T-helper 2 cell treated with Interferon-gamma antibody and Interleukin-4, amounts not matched to agents 5 μg/mL and 100 μg/mL, for 36 hours (primary cell): ENCODE data around the gene SOCS2.
A peak's percentile ranks its signal among the peaks of the same experiment; 100 is the strongest.

Experiments used
- DNase-seq: peaks from one replicate; pipeline ENCODE4 v3.0.0; 2021; ENCODE audit warnings: low spot score
- H3K27ac Mint-ChIP-seq: one replicate; pipeline ENCODE4 v1.8.0; 2021; ENCODE audit warnings: mild to moderate bottlenecking, mixed read lengths
- H3K27me3 Mint-ChIP-seq: one replicate; pipeline ENCODE4 v1.8.0; 2021; ENCODE audit warnings: low read depth, mixed read lengths
- H3K36me3 Mint-ChIP-seq: one replicate; pipeline ENCODE4 v1.8.0; 2021; ENCODE audit warnings: low read depth, mixed read lengths
- H3K4me1 Mint-ChIP-seq: one replicate; pipeline ENCODE4 v1.8.0; 2021; ENCODE audit warnings: low read depth, mixed read lengths
- H3K4me3 Mint-ChIP-seq: one replicate; pipeline ENCODE4 v1.8.0; 2022; ENCODE audit warnings: mild to moderate bottlenecking, moderate library complexity, mixed read lengths
- H3K9me3 Mint-ChIP-seq: one replicate; pipeline ENCODE4 v1.8.0; 2021; ENCODE audit warnings: mixed read lengths

Gene SOCS2

DNA sequence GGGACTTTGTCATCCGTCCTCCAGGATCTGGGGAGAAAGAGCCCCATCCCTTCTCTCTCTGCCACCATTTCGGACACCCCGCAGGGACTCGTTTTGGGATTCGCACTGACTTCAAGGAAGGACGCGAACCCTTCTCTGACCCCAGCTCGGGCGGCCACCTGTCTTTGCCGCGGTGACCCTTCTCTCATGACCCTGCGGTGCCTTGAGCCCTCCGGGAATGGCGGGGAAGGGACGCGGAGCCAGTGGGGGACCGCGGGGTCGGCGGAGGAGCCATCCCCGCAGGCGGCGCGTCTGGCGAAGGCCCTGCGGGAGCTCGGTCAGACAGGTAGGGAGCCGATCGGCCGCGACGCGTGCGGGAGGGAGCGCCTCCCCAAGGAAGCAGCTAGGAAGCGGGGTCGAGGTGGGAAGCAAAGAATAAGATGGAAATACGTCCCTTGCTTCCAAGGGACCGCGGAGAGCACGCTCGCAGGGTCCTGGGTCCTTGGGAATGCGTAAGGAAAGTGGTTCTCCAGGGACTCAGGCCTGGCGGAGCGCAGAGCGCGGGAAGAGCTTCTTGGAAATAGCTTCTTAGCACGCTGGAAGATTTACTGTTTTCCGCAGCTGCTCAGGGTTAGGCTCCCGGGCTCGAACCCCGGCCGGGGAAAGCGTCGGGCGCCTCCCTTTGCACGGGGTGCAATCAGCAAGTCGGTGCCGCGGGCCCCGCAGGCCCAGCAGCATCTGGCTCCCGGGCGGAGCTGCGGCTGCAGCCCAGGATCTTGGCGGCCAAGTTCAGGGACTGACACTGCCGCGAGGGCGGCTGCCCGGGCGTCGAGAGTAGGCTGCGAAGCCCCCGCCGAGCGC, 457 bp downstream of the SOCS2 start:
- Mint-ChIP-seq H3K4me3 (peak overlapping the region; percentile 98), H3K36me3 (peaks cover 41% of the 10 kb centered on the region), H3K27ac (peak overlapping the region; percentile 95), H3K4me1 (peaks cover 28% of the 10 kb centered on the region), H3K27me3 (peaks cover 21% of the 10 kb centered on the region), H3K9me3 (no peaks in the 10 kb centered on the region)
- no peak for DNase-seq

DNA sequence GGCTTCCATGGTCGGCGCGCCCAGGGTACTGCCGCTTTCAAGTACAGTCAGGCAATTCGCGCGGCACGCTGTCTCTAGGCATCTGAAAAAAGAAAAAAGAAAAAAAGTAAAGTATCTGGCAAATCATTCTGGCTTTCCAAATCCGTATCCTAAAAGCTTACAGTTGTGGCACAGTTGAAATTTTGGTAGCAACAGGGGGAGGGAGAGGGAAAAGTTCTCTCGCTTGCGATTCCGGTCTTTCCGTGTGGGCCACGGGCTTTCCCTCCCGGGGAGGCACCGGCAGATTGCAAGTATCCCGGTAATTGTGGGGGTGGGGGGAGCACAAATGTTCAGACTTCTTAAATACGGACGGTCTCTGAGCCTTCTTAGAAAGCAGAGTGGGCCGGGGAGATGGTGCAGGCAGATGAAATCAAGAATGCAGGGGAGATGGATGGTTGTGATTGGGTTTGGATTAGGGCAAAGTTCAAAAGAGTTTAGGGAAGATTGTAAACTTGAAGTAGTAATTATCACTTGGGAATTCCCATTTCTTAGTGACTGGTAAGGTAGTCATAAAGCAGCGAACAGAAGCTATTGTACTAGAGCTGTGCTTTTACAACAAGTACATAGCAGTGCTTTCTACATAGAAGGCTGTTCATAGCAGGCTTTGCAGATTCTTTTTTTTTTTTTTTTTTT, 1.2 kb downstream of the SOCS2 start:
- H3K36me3 Mint-ChIP-seq = peaks cover 45% of the 10 kb centered on the region
- H3K4me3 Mint-ChIP-seq = peak overlapping the region; percentile 98
- H3K4me1 Mint-ChIP-seq = peaks cover 26% of the 10 kb centered on the region
- peak; percentile 13 for DNase-seq
- H3K27ac Mint-ChIP-seq = peak overlapping the region; percentile 8
- peaks cover 18% of the 10 kb centered on the region for H3K27me3 Mint-ChIP-seq
- no peaks in the 10 kb centered on the region for H3K9me3 Mint-ChIP-seq

DNA sequence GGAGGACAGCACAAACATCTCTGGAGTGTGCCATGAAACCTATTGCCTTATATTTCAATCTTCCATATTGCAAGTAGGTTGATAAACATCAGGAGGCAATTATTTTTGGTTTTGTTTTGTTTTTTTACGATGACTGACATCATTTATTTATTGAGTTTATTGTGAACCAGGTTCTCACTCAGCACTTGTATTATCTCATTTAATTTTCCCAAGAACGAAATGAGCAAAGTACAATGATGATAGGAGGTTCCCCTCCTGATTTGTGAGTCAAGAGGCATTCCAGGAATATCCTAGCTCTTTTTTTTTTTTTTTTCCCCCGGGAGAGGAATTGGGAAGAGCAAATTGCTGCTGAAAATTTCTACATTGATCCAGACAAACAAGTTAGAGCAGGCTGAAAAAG, 4.7 kb downstream of the SOCS2 start:
- H3K4me3 Mint-ChIP-seq = no peak overlapping the region
- peaks cover 65% of the 10 kb centered on the region for H3K36me3 Mint-ChIP-seq
- H3K9me3 Mint-ChIP-seq = no peaks in the 10 kb centered on the region
- H3K4me1 Mint-ChIP-seq = peaks cover 28% of the 10 kb centered on the region
- no peak for DNase-seq
- H3K27me3 Mint-ChIP-seq = peaks cover 22% of the 10 kb centered on the region
- H3K27ac Mint-ChIP-seq = no peak overlapping the region

DNA sequence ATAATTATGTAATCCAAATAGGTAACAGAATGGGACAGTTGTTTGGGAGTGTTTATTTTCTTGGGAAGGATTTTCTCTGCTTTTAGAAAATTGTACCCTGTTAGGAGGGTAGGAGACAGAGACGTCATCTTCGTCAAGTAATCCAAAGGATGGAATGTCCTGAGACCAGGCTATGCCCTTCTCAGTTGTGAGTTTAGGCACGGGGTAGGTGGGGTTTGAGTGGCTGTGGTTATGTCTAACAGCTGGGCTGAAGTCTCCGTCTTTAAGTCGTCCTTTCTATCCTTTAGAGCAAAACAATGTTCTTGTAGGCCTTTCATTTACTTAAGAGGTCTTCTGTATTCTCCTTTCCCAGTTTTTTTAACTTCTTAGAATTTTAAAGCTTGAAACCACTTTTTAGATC, 5.7 kb downstream of the SOCS2 start:
- peaks cover 58% of the 10 kb centered on the region for H3K36me3 Mint-ChIP-seq
- H3K4me1 Mint-ChIP-seq = peaks cover 23% of the 10 kb centered on the region

DNA sequence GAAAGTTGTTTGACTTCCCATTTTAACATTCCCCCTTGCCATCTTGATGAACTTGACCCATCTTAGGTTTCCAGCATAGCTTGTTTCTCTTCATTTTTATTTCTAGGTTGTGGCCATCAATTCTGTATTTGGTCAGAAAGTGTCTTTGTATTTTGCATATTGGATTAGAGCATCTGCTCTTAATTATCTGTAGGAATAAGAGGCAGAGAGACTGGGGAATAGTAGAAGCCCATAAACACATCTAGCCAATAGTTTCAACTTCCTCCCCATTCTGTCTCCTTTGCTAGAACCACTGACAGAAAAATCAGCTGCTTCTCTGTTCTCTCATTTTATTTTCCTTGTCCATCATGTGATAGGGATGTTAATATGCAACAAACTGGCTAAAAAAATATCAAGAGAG, 8.2 kb downstream of the SOCS2 start:
- Mint-ChIP-seq H3K36me3 (peaks cover 39% of the 10 kb centered on the region), H3K9me3 (no peaks in the 10 kb centered on the region), H3K27me3 (peaks cover 23% of the 10 kb centered on the region), H3K27ac (no peak overlapping the region), H3K4me3 (no peak overlapping the region), H3K4me1 (peaks cover 15% of the 10 kb centered on the region)
- DNase-seq = no peak

More for the DNA sequence above, 5.7 kb downstream of the SOCS2 start:
- Mint-ChIP-seq H3K27me3 (peaks cover 17% of the 10 kb centered on the region), H3K4me3 (no peak overlapping the region), H3K27ac (no peak overlapping the region), H3K9me3 (no peaks in the 10 kb centered on the region)
- no peak for DNase-seq

GRCh38 chr12:93581370-93581769, 8.9 kb downstream of the SOCS2 start:
- Mint-ChIP-seq H3K27ac (no peak overlapping the region), H3K4me3 (no peak overlapping the region), H3K27me3 (peaks cover 23% of the 10 kb centered on the region), H3K36me3 (peaks cover 35% of the 10 kb centered on the region), H3K9me3 (no peaks in the 10 kb centered on the region), H3K4me1 (peaks cover 15% of the 10 kb centered on the region)
- no peak for DNase-seq

GRCh38 chr12:93582351-93582750, 9.9 kb downstream of the SOCS2 start:
- H3K9me3 Mint-ChIP-seq = no peaks in the 10 kb centered on the region
- peaks cover 9% of the 10 kb centered on the region for H3K4me1 Mint-ChIP-seq
- peaks cover 27% of the 10 kb centered on the region for H3K36me3 Mint-ChIP-seq

GRCh38 chr12:93583627-93584392, 11.3 kb downstream of the SOCS2 start:
- Mint-ChIP-seq H3K27ac (no peak overlapping the region), H3K27me3 (peaks cover 23% of the 10 kb centered on the region), H3K4me1 (peaks cover 12% of the 10 kb centered on the region), H3K36me3 (peaks cover 20% of the 10 kb centered on the region), H3K9me3 (no peaks in the 10 kb centered on the region), H3K4me3 (no peak overlapping the region)
- DNase-seq = no peak

More at GRCh38 chr12:93582351-93582750, 9.9 kb downstream of the SOCS2 start:
- Mint-ChIP-seq H3K4me3 (no peak overlapping the region), H3K27ac (no peak overlapping the region), H3K27me3 (peaks cover 23% of the 10 kb centered on the region)
- DNase-seq = no peak

GRCh38 chr12:93585247-93585646, 12.8 kb downstream of the SOCS2 start:
- Mint-ChIP-seq H3K36me3 (peaks cover 9% of the 10 kb centered on the region), H3K27ac (no peak overlapping the region), H3K9me3 (no peaks in the 10 kb centered on the region), H3K4me1 (peaks cover 10% of the 10 kb centered on the region), H3K4me3 (no peak overlapping the region), H3K27me3 (peaks cover 35% of the 10 kb centered on the region)
- no peak for DNase-seq

DNA sequence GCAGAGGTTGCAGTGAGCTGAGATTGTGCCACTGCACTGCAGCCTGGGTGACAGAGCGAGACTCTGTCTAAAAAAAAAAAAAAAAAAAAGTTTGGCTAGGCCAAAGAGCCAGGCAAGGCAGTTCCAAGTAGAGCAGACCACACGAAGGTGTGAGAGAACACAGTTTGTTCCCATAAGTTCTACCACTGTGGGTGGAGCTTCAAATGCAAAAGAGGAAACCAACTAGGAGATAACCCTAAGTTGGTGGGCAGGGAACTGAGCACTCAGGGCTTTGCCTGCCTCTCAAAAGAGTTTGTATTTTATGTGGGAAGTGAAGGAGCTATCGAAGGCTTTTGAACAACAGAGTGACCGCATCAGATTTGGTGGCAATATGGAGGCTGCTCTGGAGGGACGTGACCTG, 15.1 kb downstream of the SOCS2 start:
- no peak overlapping the region for H3K27ac Mint-ChIP-seq
- DNase-seq = no peak
- peaks cover 46% of the 10 kb centered on the region for H3K27me3 Mint-ChIP-seq
- no peaks in the 10 kb centered on the region for H3K9me3 Mint-ChIP-seq
- H3K4me3 Mint-ChIP-seq = no peak overlapping the region
- peaks cover 26% of the 10 kb centered on the region for H3K4me1 Mint-ChIP-seq
- H3K36me3 Mint-ChIP-seq = no peaks in the 10 kb centered on the region

DNA sequence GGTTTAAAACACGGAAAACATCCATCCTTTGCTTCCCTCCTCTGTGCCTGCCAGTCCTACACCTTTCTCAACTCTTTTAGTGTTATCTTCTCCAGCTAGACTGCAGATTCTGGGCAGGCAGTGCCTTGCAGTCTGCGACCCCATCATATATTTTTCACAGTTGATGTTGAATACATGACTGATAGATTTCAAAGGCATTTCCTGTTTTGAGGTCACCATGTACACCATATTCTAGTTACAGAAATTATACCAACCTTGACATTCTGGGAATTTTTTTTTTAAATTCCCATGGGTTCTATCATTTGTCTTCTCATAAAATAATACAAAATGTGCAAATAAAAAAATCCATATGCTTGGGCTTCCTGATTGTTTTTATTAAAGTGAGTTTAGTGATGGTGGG, 16.6 kb downstream of the SOCS2 start:
- DNase-seq = no peak
- Mint-ChIP-seq H3K27me3 (peaks cover 50% of the 10 kb centered on the region), H3K36me3 (no peaks in the 10 kb centered on the region), H3K27ac (no peak overlapping the region), H3K4me1 (peaks cover 30% of the 10 kb centered on the region), H3K4me3 (no peak overlapping the region), H3K9me3 (no peaks in the 10 kb centered on the region)

GRCh38 chr12:93591137-93591868, 18.8 kb downstream of the SOCS2 start:
- Mint-ChIP-seq H3K4me1 (peaks cover 30% of the 10 kb centered on the region), H3K9me3 (no peaks in the 10 kb centered on the region), H3K4me3 (peak overlapping the region; percentile 85), H3K36me3 (no peaks in the 10 kb centered on the region), H3K27me3 (peaks cover 52% of the 10 kb centered on the region), H3K27ac (no peak overlapping the region)
- peak; percentile 40 for DNase-seq

DNA sequence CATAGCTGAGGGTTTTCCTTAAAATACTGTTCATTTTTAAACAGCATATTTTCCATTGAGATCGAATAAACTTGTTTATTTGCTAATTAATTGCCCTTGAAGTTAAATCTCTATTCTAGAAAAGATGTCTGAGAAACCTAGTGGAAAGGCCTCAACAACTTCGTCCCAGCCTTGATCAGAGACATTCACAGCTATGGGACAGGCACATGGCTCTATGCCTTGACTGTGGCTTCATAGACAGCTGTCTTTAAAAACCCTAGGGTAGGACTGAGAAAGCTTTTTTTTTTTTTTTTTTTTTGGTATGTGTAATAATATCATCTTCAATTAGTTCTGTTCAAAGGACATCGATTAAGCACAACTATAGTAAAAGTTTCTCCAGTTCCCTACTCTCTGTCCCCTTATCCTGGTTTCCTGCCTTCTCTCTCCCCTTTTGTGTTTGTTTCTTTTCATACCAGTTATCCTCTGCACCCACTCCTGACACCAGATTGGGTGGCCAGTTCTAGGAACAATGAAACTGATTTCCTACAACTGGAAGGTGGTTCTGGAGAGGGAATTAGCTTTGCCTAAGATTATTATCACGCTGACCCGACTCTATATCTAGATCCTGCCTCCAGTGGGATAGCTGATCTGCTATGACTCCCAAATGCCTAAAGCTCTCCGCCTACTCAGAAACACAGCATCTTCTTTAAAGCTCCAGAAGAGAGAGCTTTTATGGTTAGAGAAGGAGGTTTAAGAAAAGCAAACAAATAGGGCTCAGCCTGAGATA, 20.3 kb downstream of the SOCS2 start:
- no peak for DNase-seq
- Mint-ChIP-seq H3K4me3 (no peak overlapping the region), H3K27ac (no peak overlapping the region), H3K4me1 (peaks cover 27% of the 10 kb centered on the region), H3K36me3 (no peaks in the 10 kb centered on the region), H3K27me3 (peaks cover 59% of the 10 kb centered on the region), H3K9me3 (no peaks in the 10 kb centered on the region)
